ENCODE data around the gene SCN4A. TPM values are rescaled to one million over a fixed set of nuclear protein-coding genes. Genes with fewer than 3 reads are reported as not detected.

The SCN4A gene
- total RNA-seq, 1 experiment from 2014 or later: not detected

DNA sequence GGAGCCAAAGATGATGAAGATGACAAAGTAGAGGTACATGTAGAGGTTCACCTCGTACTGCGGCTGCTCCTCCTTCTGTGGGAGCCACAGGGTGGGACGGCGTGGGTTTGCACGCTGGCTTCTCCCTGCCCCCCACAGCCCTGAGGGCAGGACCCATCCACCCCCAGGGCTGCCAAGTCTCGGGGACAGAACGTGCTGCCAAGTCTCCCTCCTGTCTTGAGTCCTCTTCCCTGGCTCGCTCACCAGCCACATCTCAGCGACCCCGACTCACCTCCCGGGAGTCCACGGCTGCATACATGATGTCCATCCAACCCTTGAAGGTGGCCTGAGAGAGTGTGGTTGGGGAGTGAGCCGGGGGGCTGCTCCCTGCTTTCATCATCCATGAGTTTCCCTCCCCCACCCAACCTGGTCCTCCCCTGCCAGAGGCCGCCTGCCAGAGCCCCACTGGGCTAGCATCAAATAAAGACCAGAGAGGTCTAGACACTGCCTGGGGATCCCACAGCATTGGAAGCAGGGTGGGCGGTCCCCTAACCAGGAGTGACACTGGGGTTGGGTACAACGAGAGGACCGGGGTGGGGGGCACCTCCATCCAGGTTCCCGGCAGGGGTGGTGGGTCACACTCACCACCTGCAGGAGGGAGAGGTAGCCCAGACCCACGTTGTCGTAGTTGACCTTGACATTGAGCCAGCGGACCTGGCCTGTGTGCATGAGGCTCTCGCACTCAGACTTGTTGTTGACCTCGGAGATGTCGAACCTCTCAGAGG, 27.8 kb downstream of the SCN4A start:
- ChIA-PET POLR2A (ENCODE audit: unreplicated experiment) (no interaction called here), CTCF (no interaction called here)
- Histone ChIP-seq H3K27ac (ENCODE audit: low read length) (no peak overlapping the region), H3K9ac (ENCODE audit: low read length) (no peak overlapping the region), H3F3A (ENCODE audit: low read length, unreplicated experiment) (no peaks in the 10 kb centered on the region), H3K4me2 (ENCODE audit: low read length) (no peak overlapping the region), H3K9me2 (replicated peaks; ENCODE audit: low read length) (no peaks in the 10 kb centered on the region), H4K20me1 (ENCODE audit: low read length) (no peaks in the 10 kb centered on the region), H3K4me3 (ENCODE audit: low read length) (no peak overlapping the region), H3K4me1 (ENCODE audit: insufficient read depth, low read length) (no peaks in the 10 kb centered on the region), H2AFZ (ENCODE audit: low read length) (no peak overlapping the region), H3K9me3 (ENCODE audit: low read length) (no peaks in the 10 kb centered on the region), H3K79me2 (ENCODE audit: low read length) (no peaks in the 10 kb centered on the region), H3K36me3 (ENCODE audit: low read depth, low read length) (no peaks in the 10 kb centered on the region), H3K27me3 (ENCODE audit: low read length) (no peaks in the 10 kb centered on the region)
- BruUV-seq (replicated peaks): no TSS peak
- no peak for DNase-seq
- ATAC-seq: no peak
- no peak for TF ChIP-seq CTCF (conservative IDR thresholded peaks at IDR 0.05; ENCODE audit: low read depth, low read length)
- TF ChIP-seq EZH2phosphoT487 (IDR thresholded peaks at IDR 0.05; ENCODE audit: borderline replicate concordance, low read length): no peak
- TF ChIP-seq EZH2 (IDR thresholded peaks at IDR 0.05; ENCODE audit: low read length, unreplicated experiment): no peak
- intact Hi-C loops (cut with micrococcal nuclease): no loop called here

- Histone ChIP-seq H3K4me3 (ENCODE audit: low read length) (no peak overlapping the region), H3K4me1 (ENCODE audit: insufficient read depth, low read length) (no peaks in the 10 kb centered on the region), H3K9me2 (replicated peaks; ENCODE audit: low read length) (no peaks in the 10 kb centered on the region), H3K9ac (ENCODE audit: low read length) (no peak overlapping the region), H2AFZ (ENCODE audit: low read length) (no peak overlapping the region), H3K79me2 (ENCODE audit: low read length) (no peaks in the 10 kb centered on the region), H3K9me3 (ENCODE audit: low read length) (no peaks in the 10 kb centered on the region), H3K27ac (ENCODE audit: low read length) (no peak overlapping the region), H3K4me2 (ENCODE audit: low read length) (no peak overlapping the region), H3F3A (ENCODE audit: low read length, unreplicated experiment) (no peaks in the 10 kb centered on the region), H3K27me3 (ENCODE audit: low read length) (no peaks in the 10 kb centered on the region), H3K36me3 (ENCODE audit: low read depth, low read length) (no peaks in the 10 kb centered on the region), H4K20me1 (ENCODE audit: low read length) (no peaks in the 10 kb centered on the region)
- intact Hi-C loops (cut with micrococcal nuclease): no loop called here
- DNase-seq (no peak), ATAC-seq (no peak)
- TF ChIP-seq CTCF (conservative IDR thresholded peaks at IDR 0.05; ENCODE audit: low read depth, low read length): 0 out of 2 replicates have a peak, but pooled peaks have one; percentile 15
- no peak for TF ChIP-seq EZH2phosphoT487 (IDR thresholded peaks at IDR 0.05; ENCODE audit: borderline replicate concordance, low read length)
- no peak for TF ChIP-seq EZH2 (IDR thresholded peaks at IDR 0.05; ENCODE audit: low read length, unreplicated experiment)
- BruUV-seq (replicated peaks): no TSS peak
- CTCF ChIA-PET: no interaction called here
- POLR2A ChIA-PET (ENCODE audit: unreplicated experiment): no interaction called here
Measured at GRCh38 chr17:63943745-63944144, 29.0 kb downstream of the SCN4A start.

- ChIA-PET CTCF (no interaction called here), POLR2A (ENCODE audit: unreplicated experiment) (no interaction called here)
- Histone ChIP-seq H2AFZ (ENCODE audit: low read length) (no peak overlapping the region), H4K20me1 (ENCODE audit: low read length) (no peaks in the 10 kb centered on the region), H3K9ac (ENCODE audit: low read length) (no peak overlapping the region), H3F3A (ENCODE audit: low read length, unreplicated experiment) (no peaks in the 10 kb centered on the region), H3K4me1 (ENCODE audit: insufficient read depth, low read length) (no peaks in the 10 kb centered on the region), H3K9me3 (ENCODE audit: low read length) (no peaks in the 10 kb centered on the region), H3K4me3 (ENCODE audit: low read length) (no peak overlapping the region), H3K4me2 (ENCODE audit: low read length) (no peak overlapping the region), H3K27me3 (ENCODE audit: low read length) (no peaks in the 10 kb centered on the region), H3K9me2 (replicated peaks; ENCODE audit: low read length) (no peaks in the 10 kb centered on the region), H3K79me2 (ENCODE audit: low read length) (no peaks in the 10 kb centered on the region), H3K36me3 (ENCODE audit: low read depth, low read length) (no peaks in the 10 kb centered on the region), H3K27ac (ENCODE audit: low read length) (no peak overlapping the region)
- no peak for TF ChIP-seq CTCF (conservative IDR thresholded peaks at IDR 0.05; ENCODE audit: low read depth, low read length)
- TF ChIP-seq EZH2phosphoT487 (IDR thresholded peaks at IDR 0.05; ENCODE audit: borderline replicate concordance, low read length): no peak
- TF ChIP-seq EZH2 (IDR thresholded peaks at IDR 0.05; ENCODE audit: low read length, unreplicated experiment): no peak
- ATAC-seq (no peak), DNase-seq (no peak)
- intact Hi-C loops (cut with micrococcal nuclease): no loop called here
- no TSS peak for BruUV-seq (replicated peaks)
Measured at GRCh38 chr17:63942309-63942985, 30.3 kb downstream of the SCN4A start.

Measured in PC-3 (cell line).